Panc1 (cell line): ENCODE measurements around the gene CAMK1D. TPM values are rescaled to one million over a fixed set of nuclear protein-coding genes. Genes with fewer than 3 reads are reported as not detected.

ENCODE experiments used
- ATAC-seq: fragments of 200-7000 bp; cut with Tn5 transposase; 2 replicates; pipeline ENCODE4 v1.9.1; 2020; ENCODE audit warnings: mild to moderate bottlenecking, moderate library complexity
- BruUV-seq: library from RNA; stranded (reverse); fragments of 400-500 nt; replicated peaks from 2 replicates; lab custom pipeline; 2021; lab: Mats Ljungman, UMichigan
- CTCF ChIA-PET: fragments of 300-600 bp; sonication (Branson Sonifier 250); formaldehyde crosslinking; loops from one replicate; lab custom pipeline; 2022; ENCODE audit warnings: antibody characterized with exemption; lab: Charles Lee
- POLR2A ChIA-PET: fragments of 300-600 bp; sonication (Branson Sonifier 250); formaldehyde crosslinking; loops from one replicate; lab custom pipeline; 2022; ENCODE audit warnings: antibody characterized with exemption; lab: Charles Lee
- DNase-seq: peaks from one replicate; pipeline ENCODE4 v3.0.0-alpha.2; 2010; ENCODE audit warnings: low read depth, low spot score
- H3K27ac ChIP-seq: 2 replicates; pipeline ENCODE4 v1.5.1; 2011; ENCODE audit warnings: mild to moderate bottlenecking, low read length, inconsistent platforms
- H3K27me3 ChIP-seq: fragments of 200-500 bp; sonication (Bioruptor generic); 2 replicates; pipeline ENCODE4 v1.6.0; 2014; ENCODE audit warnings: low read length, inconsistent platforms; ENCODE audit not compliant: control insufficient read depth, insufficient read depth
- H3K36me3 ChIP-seq: fragments of 200-500 bp; sonication (Bioruptor generic); 2 replicates; pipeline ENCODE4 v1.5.1; 2014; ENCODE audit warnings: inconsistent platforms, mild to moderate bottlenecking, low read length, moderate library complexity; ENCODE audit not compliant: control insufficient read depth, insufficient read depth
- H3K4me1 ChIP-seq: 2 replicates; pipeline ENCODE4 v1.5.1; 2011; ENCODE audit warnings: inconsistent platforms, mild to moderate bottlenecking, low read length, moderate library complexity; ENCODE audit not compliant: control insufficient read depth, insufficient read depth
- H3K4me3 ChIP-seq, 2 experiments: 2 replicates each; pipeline ENCODE4 v1.5.1; 2011 to 2012; ENCODE audit warnings: low read depth in 2 of 2, low read length in 2 of 2, mild to moderate bottlenecking in 2 of 2, inconsistent platforms in 1 of 2, moderate library complexity in 1 of 2
- H3K9me3 ChIP-seq: fragments of 200-500 bp; sonication (Bioruptor generic); 2 replicates; pipeline ENCODE4 v1.5.1; 2014; ENCODE audit warnings: low read depth, mild to moderate bottlenecking, inconsistent platforms, low read length, moderate library complexity; ENCODE audit not compliant: control insufficient read depth, insufficient read depth
- CTCF ChIP-seq: fragments of 450-650 bp; IDR thresholded peaks from 2 replicates; pipeline ENCODE4 v1.5.1; 2017; ENCODE audit warnings: mild to moderate bottlenecking
- POLR2AphosphoS5 ChIP-seq: IDR thresholded peaks from 2 replicates; pipeline ENCODE4 v1.6.1; 2012; ENCODE audit warnings: mild to moderate bottlenecking, low read depth, low read length, moderate library complexity
- REST ChIP-seq, 2 experiments: IDR thresholded peaks; 2 replicates each; pipeline ENCODE4 v1.6.1; 2011 to 2012; ENCODE audit warnings: low read depth in 2 of 2, control low read depth in 1 of 2, low read length in 1 of 2, mild to moderate bottlenecking in 1 of 2, moderate library complexity in 1 of 2; ENCODE audit not compliant: insufficient read depth in 1 of 2
- SIN3A ChIP-seq: IDR thresholded peaks from 2 replicates; pipeline ENCODE4 v1.6.1; 2012; ENCODE audit warnings: low read depth, mild to moderate bottlenecking, low read length, moderate library complexity, borderline replicate concordance; ENCODE audit not compliant: insufficient read depth
- TCF7L2 ChIP-seq: IDR thresholded peaks from 2 replicates; pipeline ENCODE4 v1.6.1; 2011; ENCODE audit warnings: mild to moderate bottlenecking, low read depth, low read length, inconsistent platforms
- in situ Hi-C: cut with HindIII; loops from 2 replicates; pipeline ENCODE4 v1.10.0; 2016; ENCODE audit warnings: low sequenced_read_pairs, low pct_unique_long_range_greater_than_20kb
- intact Hi-C: fragments of 100-400 bp; cut with micrococcal nuclease; formaldehyde crosslinking; loops from one replicate; pipeline ENCODE4 v1.10.0; 2022; ENCODE audit not compliant: unreplicated experiment
- total RNA-seq: library from RNA; stranded (reverse); gene quantifications from one replicate; pipeline ENCODE4 v1.2.1, GENCODE V29; 2021; ENCODE audit not compliant: unreplicated experiment

Gene CAMK1D
- total RNA-seq, 1 experiment from 2014 or later: 5.7 TPM

DNA sequence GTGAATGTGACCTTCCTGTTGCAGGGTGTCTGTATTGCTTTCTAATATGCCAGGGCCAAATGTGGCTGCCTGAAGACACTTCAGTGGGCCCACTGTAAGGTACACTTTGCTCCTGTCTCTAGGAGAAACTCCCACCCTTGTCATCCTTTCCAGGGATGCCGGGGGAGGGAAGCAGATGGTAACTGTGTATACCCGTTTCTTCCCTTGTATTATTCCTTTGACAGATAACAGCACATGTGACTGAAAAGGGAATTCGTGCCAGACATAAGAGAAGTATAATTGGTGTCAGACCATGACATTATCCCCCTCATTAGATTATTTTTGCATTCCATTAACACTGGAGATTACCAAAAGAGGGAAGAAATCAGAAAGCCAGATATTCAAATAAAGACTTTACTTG lies 317.7 kb downstream of the CAMK1D start:
- no TSS peak for BruUV-seq
- no peaks in the 10 kb centered on the region for H3K4me1 ChIP-seq
- intact Hi-C loops (no loop called here), in situ Hi-C loops (no loop called here)
- POLR2A ChIA-PET: no interaction called here
- no peak overlapping the region for H3K4me3 ChIP-seq
- H3K27ac ChIP-seq: no peak overlapping the region
- no peaks in the 10 kb centered on the region for H3K27me3 ChIP-seq
- CTCF ChIA-PET: no interaction called here
- TF ChIP-seq REST (IDR thresholded peaks at IDR 0.05; ENCODE audit: insufficient read depth in 1 of 2, low read depth in 2 of 2, low read length in 1 of 2) (no peak), POLR2AphosphoS5 (no peak), CTCF (no peak), SIN3A (no peak), TCF7L2 (no peak)
- ATAC-seq: no peak
- no peaks in the 10 kb centered on the region for H3K36me3 ChIP-seq
- H3K9me3 ChIP-seq: no peaks in the 10 kb centered on the region
- no peak for DNase-seq

GRCh38 chr10:12668634-12669033 lies 319.3 kb downstream of the CAMK1D start:
- TF ChIP-seq POLR2AphosphoS5: no peak
- no peak for TF ChIP-seq REST (IDR thresholded peaks at IDR 0.05; ENCODE audit: insufficient read depth in 1 of 2, low read depth in 2 of 2, low read length in 1 of 2)
- TF ChIP-seq TCF7L2: no peak
- no peak for TF ChIP-seq SIN3A
- TF ChIP-seq CTCF: no peak
- H3K4me3 ChIP-seq: no peak overlapping the region
- no TSS peak for BruUV-seq
- intact Hi-C loops: no loop called here
- no peak overlapping the region for H3K27ac ChIP-seq
- H3K36me3 ChIP-seq: no peaks in the 10 kb centered on the region
- DNase-seq: no peak
- no peak for ATAC-seq
- H3K4me1 ChIP-seq: no peaks in the 10 kb centered on the region
- POLR2A ChIA-PET: interaction anchor here (0.7 kb wide), 1 partner anchor 10 kb away, joined by 3 read pairs; no protein-coding TSS in a partner anchor
- CTCF ChIA-PET: no interaction called here
- no peaks in the 10 kb centered on the region for H3K27me3 ChIP-seq
- no peaks in the 10 kb centered on the region for H3K9me3 ChIP-seq
- in situ Hi-C loops: no loop called here
